OCI-LY1 (cell line): Measurements from ENCODE around the gene CLDN19.

Source experiments
- CTCF ChIP-seq: fragments of 200-600 bp; sonication (generic), shearing (Covaris generic); IDR thresholded peaks from 2 replicates; pipeline ENCODE4 v1.5.1; 2017; ENCODE audit warnings: mild to moderate bottlenecking, antibody characterized with exemption, low read length, moderate library complexity, mixed read lengths
- EZH2 ChIP-seq: fragments of 200-600 bp; sonication (generic), shearing (Covaris generic); IDR thresholded peaks from 2 replicates; pipeline ENCODE4 v1.8.0; 2017; ENCODE audit warnings: borderline replicate concordance, mixed run types, mild to moderate bottlenecking, antibody characterized with exemption, low read length, moderate library complexity, mixed read lengths

DNA sequence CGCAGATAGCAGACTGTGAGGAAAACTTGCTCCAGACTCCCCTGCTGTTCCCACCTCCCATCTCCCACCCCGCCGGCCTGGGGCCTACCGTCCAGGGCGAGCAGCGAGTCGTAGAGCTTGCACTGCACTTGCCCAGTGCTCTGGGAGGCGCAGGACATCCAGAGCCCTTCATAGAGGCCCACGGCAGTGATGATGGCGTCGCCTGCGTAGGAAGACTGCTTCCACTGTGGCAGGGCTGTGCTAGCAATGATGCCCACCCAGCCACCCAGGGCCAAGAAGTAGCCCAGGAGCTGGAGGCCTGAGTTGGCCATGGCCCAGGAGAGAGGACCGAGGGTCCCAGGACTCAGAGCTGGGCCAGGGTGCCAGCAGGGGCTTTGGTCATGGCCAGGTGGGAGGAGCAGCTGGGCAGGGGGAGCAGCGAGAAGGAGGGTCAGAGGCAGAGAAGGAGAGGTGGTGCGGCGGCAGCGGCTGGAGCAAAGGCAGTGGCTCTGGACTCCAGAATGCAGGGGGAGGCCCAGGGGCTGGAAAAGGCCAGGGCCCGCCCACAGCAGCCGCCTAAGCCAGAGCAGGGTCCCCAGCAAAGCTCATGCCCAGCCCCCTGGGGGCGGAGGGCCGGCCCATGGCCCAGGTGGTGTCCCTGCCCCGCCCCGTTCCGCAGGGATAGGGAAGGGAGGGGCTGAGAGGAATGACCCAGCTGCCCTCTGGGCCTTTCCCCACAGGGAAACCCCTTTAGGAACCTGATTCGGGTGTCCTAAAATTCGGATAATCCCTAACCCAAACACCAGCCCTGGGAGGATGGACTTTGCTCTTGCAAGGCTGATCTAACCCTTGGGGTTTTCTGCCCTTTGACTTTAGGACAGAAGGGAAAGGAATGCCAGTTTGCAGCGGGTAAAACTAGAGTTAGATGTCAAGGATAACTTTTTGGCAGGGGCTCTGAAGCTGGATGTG lies at the start of gene CLDN19:
- TF ChIP-seq CTCF = no peak
- TF ChIP-seq EZH2 = no peak
